Measurements from ENCODE around the gene TMEM117. TPM values are rescaled to one million over a fixed set of nuclear protein-coding genes. Genes with fewer than 3 reads are reported as not detected.

TMEM117 gene
- total RNA-seq, 2 experiments from 2014 or later = 1.4 to 2.1 TPM

DNA sequence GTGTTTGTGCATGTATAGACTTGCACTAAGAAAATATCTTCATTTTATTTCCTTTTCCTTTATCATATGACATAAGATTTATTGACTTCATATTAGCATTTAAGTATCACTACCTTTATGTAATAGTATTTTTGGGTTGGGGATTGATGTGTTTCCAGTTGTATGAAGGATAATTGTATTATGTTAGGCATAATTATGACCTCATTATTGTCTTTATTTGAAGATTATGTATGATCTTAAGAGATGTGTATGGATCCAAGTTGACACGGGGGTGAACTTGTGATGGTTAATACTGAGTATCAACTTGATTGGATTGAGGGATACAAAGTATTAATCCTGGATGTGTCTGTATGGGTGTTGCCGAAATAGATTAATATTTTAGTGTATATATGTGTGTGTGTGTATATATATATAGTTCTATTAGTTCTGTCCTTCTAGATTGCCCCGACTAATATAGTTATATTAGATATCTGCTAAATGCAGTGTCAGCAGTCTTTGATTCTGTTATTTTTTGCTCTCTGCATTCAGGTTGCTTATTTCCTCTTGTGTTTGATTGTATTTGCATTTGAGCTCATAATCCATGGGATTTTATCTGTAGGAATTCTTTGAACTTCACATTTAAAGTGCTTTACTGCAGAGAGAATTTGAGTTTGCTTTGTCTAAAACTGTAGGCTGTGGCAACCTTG, 211.0 kb downstream of the TMEM117 start:
- CTCF ChIA-PET = no interaction called here
- intact Hi-C loops (cut with micrococcal nuclease) = no loop called here

DNA sequence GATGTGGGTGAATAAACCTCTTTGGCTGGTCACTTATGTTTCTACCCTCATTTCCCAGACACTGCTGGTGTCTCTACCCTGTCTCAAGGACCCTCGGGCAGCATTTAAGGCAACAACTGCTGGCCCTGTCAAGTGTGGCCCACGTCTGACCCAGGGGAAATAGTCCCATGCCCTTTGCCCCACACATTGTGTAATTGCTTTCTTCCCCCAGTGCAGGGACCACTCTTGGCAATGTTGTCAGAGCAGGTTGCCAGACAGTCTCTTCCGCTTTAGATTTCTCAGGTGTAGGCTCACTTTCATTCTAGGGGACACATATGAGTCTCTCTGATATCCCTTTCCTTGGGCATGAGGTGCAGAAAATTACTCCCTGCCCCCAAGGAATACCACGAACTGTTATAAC, 216.7 kb downstream of the TMEM117 start:
- no peak overlapping the region for H3K4me3 Mint-ChIP-seq
- no peak for DNase-seq
- intact Hi-C loops (cut with micrococcal nuclease) = no loop called here
- CTCF ChIA-PET = no interaction called here
- H3K9me3 Mint-ChIP-seq = no peaks in the 10 kb centered on the region
- peaks cover 2% of the 10 kb centered on the region for H3K36me3 Mint-ChIP-seq (ENCODE audit: low read depth)
- H3K4me1 Mint-ChIP-seq (ENCODE audit: low read depth) = no peaks in the 10 kb centered on the region
- H3K27ac Mint-ChIP-seq = no peak overlapping the region
- H3K27me3 Mint-ChIP-seq (ENCODE audit: low read depth) = no peaks in the 10 kb centered on the region

More for the DNA sequence above, 211.0 kb downstream of the TMEM117 start:
- DNase-seq = no peak
- H3K27me3 Mint-ChIP-seq (ENCODE audit: low read depth) = no peaks in the 10 kb centered on the region
- no peaks in the 10 kb centered on the region for H3K9me3 Mint-ChIP-seq
- no peak overlapping the region for H3K4me3 Mint-ChIP-seq
- no peaks in the 10 kb centered on the region for H3K4me1 Mint-ChIP-seq (ENCODE audit: low read depth)
- no peak overlapping the region for H3K27ac Mint-ChIP-seq
- H3K36me3 Mint-ChIP-seq (ENCODE audit: low read depth) = peaks cover 6% of the 10 kb centered on the region

DNA sequence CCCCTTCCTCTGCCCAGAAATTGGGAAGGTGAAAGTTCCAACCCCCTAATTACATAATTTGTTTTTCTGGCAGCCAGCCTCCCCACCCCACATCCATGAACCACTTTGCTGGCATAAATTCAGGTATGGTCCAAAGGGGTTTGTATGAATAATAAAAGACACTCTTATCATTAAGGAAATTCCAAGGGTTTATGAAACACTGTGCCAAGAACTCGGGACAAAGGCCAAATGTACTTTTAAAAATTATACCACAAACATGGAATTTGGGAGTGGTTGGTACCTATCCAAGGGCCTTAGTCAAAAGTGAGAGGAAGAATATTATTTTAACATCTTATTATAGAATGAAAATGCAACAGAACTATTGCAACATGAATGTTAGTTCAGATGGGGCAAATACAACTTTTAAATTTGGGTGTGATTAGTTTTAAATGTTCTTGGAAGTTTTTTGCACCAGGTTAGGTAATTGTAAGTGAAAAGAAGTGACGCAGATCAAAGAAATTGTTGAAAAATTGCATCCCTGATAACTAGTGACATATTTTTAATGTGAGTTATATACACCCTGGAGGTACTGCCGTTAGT, 217.8 kb downstream of the TMEM117 start:
- Mint-ChIP-seq H3K4me1 (ENCODE audit: low read depth) (no peaks in the 10 kb centered on the region), H3K27ac (no peak overlapping the region), H3K4me3 (no peak overlapping the region), H3K36me3 (ENCODE audit: low read depth) (peaks cover 2% of the 10 kb centered on the region), H3K27me3 (ENCODE audit: low read depth) (no peaks in the 10 kb centered on the region), H3K9me3 (no peaks in the 10 kb centered on the region)
- no peak for DNase-seq
- CTCF ChIA-PET = no interaction called here
- intact Hi-C loops (cut with micrococcal nuclease) = no loop called here

DNA sequence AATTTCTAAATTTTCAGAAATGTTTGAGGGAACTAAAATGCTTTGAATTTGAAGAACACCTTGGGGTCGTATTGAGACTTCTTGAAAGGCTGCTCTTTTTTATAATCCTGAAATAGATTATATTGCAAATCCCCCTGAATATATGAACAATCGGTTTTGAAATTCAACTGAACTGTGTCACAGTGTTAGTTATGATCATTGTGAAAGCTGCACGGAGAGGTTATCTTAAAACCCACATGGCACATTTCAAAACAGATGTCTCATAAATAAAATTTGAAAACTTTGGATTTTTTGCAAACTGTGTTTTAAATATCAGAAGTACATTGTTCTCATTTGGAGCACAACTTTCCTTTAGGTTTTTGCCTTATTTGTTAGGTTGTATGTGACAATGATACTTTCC, 218.4 kb downstream of the TMEM117 start:
- H3K36me3 Mint-ChIP-seq (ENCODE audit: low read depth) = peaks cover 2% of the 10 kb centered on the region
- H3K4me1 Mint-ChIP-seq (ENCODE audit: low read depth) = no peaks in the 10 kb centered on the region
- intact Hi-C loops (cut with micrococcal nuclease) = no loop called here
- no peaks in the 10 kb centered on the region for H3K9me3 Mint-ChIP-seq
- CTCF ChIA-PET = no interaction called here
- H3K27ac Mint-ChIP-seq = no peak overlapping the region
- DNase-seq = no peak
- no peaks in the 10 kb centered on the region for H3K27me3 Mint-ChIP-seq (ENCODE audit: low read depth)
- no peak overlapping the region for H3K4me3 Mint-ChIP-seq

DNA sequence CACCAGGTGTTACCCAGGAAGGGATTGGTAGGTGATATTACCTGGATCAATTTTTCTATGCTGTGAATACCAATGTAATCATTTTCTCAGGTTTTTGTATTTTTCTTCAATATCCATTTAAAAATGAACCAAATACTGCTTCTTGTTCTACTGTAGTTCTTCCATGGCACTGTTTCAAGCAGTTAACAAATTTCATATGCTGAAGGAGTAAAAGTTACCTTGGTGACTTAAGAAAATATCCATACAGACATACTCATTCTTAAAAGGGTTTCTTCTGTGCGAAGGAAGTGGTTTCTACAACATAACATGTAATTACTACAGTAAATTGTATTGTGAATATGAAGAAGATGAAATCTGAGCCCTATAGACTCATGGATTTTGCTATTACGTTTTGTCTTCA, 222.5 kb downstream of the TMEM117 start:
- Mint-ChIP-seq H3K4me3 (no peak overlapping the region), H3K27ac (no peak overlapping the region), H3K27me3 (ENCODE audit: low read depth) (no peaks in the 10 kb centered on the region), H3K9me3 (no peaks in the 10 kb centered on the region), H3K4me1 (ENCODE audit: low read depth) (no peaks in the 10 kb centered on the region), H3K36me3 (ENCODE audit: low read depth) (no peaks in the 10 kb centered on the region)
- CTCF ChIA-PET = no interaction called here
- intact Hi-C loops (cut with micrococcal nuclease) = no loop called here
- DNase-seq = no peak

DNA sequence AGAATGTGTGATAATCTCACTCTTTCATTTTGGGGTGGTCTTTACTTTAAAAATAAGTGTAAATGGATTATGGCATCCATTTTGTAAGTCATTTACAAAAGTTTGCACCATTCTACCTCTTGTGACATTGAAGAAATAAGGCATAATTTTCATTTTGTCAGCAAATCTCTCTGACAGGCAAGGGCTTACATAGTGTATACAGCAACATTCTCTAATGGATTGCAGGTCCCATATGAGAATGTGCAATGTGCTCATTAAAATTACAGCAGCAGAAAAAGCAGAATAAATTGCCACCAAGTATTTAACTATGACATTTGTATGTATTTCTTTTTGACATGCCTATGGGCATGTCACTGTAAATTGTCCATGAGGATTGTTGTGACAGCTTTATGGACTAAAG, 223.6 kb downstream of the TMEM117 start:
- CTCF ChIA-PET = no interaction called here
- no peak overlapping the region for H3K4me3 Mint-ChIP-seq
- no peaks in the 10 kb centered on the region for H3K36me3 Mint-ChIP-seq (ENCODE audit: low read depth)
- no peak overlapping the region for H3K27ac Mint-ChIP-seq
- no peaks in the 10 kb centered on the region for H3K27me3 Mint-ChIP-seq (ENCODE audit: low read depth)
- H3K4me1 Mint-ChIP-seq (ENCODE audit: low read depth) = no peaks in the 10 kb centered on the region
- no peak for DNase-seq
- no peaks in the 10 kb centered on the region for H3K9me3 Mint-ChIP-seq
- intact Hi-C loops (cut with micrococcal nuclease) = no loop called here

DNA sequence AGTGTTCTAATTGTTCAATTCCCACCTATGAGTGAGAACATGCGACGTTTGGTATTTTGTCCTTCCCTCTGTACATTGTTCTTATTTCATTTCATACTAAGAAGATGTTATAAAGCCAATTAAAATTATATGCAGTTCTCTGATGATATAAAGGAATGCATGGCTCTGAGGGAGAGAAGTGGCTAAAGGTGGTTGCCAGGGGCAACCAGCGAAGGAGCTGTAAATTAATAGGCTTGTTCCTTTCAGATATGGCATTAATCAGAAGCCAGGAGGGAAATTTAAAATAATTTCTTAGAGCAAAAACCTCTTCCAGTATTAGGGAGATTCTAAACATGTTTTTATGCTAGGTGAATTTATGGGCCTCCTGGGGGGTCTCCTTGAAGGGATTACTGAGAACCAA, 227.8 kb downstream of the TMEM117 start:
- CTCF ChIA-PET = no interaction called here
- DNase-seq = no peak
- Mint-ChIP-seq H3K9me3 (no peaks in the 10 kb centered on the region), H3K4me1 (ENCODE audit: low read depth) (no peaks in the 10 kb centered on the region), H3K36me3 (ENCODE audit: low read depth) (no peaks in the 10 kb centered on the region), H3K4me3 (no peak overlapping the region), H3K27me3 (ENCODE audit: low read depth) (no peaks in the 10 kb centered on the region), H3K27ac (no peak overlapping the region)
- intact Hi-C loops (cut with micrococcal nuclease) = no loop called here

DNA sequence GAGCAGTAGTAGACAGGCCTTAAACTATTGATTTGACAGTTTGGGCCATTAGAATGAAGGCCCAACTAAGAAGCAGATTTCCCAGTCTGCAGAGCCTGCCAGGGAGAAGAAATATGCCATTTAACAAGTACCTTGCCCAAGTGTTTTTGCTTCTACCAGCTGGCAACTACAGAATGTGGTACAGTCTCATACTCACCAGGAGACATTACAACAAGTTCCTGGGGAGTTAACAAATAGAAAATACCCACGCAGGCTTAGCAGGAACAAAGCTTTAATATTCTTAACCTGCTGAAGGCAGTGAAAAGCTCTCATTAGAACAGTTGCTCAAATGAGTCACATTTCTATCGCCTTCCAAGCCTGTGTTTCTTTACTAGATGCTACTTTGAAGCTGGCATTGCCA, 241.0 kb downstream of the TMEM117 start:
- Mint-ChIP-seq H3K27me3 (ENCODE audit: low read depth) (no peaks in the 10 kb centered on the region), H3K36me3 (ENCODE audit: low read depth) (peaks cover 2% of the 10 kb centered on the region), H3K9me3 (peaks cover 2% of the 10 kb centered on the region), H3K27ac (no peak overlapping the region), H3K4me1 (ENCODE audit: low read depth) (no peaks in the 10 kb centered on the region), H3K4me3 (no peak overlapping the region)
- intact Hi-C loops (cut with micrococcal nuclease) = no loop called here
- CTCF ChIA-PET = no interaction called here
- DNase-seq = no peak

DNA sequence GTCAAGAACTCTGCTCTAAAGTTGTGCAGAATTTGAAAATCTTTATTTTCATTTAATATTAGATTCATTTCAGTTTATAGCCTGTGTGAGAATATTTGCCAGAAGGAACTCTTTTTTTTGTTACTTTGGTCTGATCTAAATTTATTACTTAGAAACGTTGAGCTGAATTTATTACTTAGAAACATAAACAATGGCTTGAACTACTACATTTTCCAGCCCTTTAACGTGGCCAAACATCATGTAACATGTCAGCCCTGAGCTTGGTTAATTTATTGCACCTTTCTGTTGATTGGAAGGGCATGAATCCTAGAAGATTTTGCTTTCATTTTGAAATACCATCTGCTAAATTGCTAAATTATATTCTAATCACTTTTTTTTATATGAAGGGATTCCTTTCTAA, 241.4 kb downstream of the TMEM117 start:
- no peak for DNase-seq
- Mint-ChIP-seq H3K4me1 (ENCODE audit: low read depth) (no peaks in the 10 kb centered on the region), H3K36me3 (ENCODE audit: low read depth) (peaks cover 2% of the 10 kb centered on the region), H3K9me3 (peaks cover 2% of the 10 kb centered on the region), H3K27me3 (ENCODE audit: low read depth) (no peaks in the 10 kb centered on the region), H3K27ac (no peak overlapping the region), H3K4me3 (no peak overlapping the region)
- intact Hi-C loops (cut with micrococcal nuclease) = no loop called here
- CTCF ChIA-PET = no interaction called here

DNA sequence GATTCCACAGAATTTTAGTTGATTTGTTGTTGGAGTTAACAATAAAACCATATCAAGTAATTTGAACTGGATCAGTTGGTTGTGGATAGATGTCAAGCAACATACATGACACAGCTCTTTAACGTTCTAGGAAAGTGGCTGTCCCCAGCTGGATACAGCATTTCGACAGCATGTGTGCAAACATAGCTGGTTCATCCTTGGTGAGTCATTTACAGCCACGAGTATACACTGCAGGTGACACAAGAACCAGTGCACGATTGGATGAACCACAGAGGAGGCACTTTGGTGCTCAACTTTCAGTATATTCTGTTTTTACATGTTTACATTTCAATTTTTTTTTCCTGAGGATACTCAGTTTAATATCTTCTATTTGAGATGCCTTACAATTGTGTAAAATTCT, 242.4 kb downstream of the TMEM117 start:
- DNase-seq = no peak
- intact Hi-C loops (cut with micrococcal nuclease) = no loop called here
- no peak overlapping the region for H3K4me3 Mint-ChIP-seq
- peaks cover 2% of the 10 kb centered on the region for H3K9me3 Mint-ChIP-seq
- H3K27ac Mint-ChIP-seq = no peak overlapping the region
- H3K4me1 Mint-ChIP-seq (ENCODE audit: low read depth) = no peaks in the 10 kb centered on the region
- CTCF ChIA-PET = no interaction called here
- no peaks in the 10 kb centered on the region for H3K27me3 Mint-ChIP-seq (ENCODE audit: low read depth)
- peaks cover 2% of the 10 kb centered on the region for H3K36me3 Mint-ChIP-seq (ENCODE audit: low read depth)

DNA sequence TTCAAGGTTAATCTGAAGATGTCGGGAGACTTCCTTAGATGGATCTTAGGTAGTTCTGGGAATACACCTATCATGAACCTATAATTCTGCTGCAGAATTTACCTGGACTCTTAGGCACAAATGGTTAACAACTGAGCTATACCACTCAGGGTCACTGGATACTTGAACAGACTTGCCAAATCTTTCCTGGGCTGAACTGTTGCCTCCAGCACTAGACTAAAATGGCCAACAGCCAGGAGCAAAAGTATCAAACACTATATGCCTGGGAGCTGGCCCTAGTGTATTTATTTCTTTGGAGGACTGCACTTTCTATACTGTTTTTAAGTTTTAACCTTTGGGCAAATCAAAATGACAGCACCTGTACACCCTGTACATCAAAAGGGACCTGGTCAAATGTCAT, 252.8 kb downstream of the TMEM117 start:
- H3K27ac Mint-ChIP-seq = no peak overlapping the region
- CTCF ChIA-PET = no interaction called here
- intact Hi-C loops (cut with micrococcal nuclease) = no loop called here
- peaks cover 2% of the 10 kb centered on the region for H3K9me3 Mint-ChIP-seq
- no peaks in the 10 kb centered on the region for H3K4me1 Mint-ChIP-seq (ENCODE audit: low read depth)
- H3K36me3 Mint-ChIP-seq (ENCODE audit: low read depth) = peaks cover 3% of the 10 kb centered on the region
- H3K4me3 Mint-ChIP-seq = no peak overlapping the region
- no peak for DNase-seq
- H3K27me3 Mint-ChIP-seq (ENCODE audit: low read depth) = no peaks in the 10 kb centered on the region

DNA sequence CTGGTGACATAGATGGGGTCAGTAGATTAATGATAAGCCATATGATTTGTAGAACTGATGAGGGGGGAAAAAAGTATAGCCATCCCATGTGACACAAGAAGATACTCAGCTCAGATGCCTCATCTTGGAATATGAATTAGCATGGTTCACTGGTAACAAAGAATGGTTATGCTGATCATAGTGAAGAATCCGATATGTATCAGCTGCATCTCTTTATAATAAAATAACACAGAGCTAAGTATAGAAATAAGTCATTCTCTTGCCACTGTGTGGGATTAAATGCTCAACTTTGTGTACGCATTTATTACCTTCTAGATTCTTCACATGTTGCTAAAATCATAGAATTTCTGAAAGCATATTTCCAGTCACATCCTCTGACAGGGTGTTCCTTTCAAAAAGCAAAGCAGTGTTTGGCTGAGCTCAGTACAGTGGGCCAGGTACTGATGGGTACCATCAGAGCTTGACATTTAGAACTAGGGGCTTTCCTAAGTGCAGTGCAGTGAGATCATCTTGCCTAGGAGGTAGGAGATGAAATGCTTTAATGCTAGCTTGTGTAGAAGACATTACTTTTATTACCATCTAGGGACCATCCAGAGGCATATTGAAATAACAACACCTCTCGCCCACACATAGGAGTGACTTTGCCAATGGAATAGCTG, 256.2 kb downstream of the TMEM117 start:
- CTCF ChIA-PET = no interaction called here
- no peaks in the 10 kb centered on the region for H3K4me1 Mint-ChIP-seq (ENCODE audit: low read depth)
- H3K27me3 Mint-ChIP-seq (ENCODE audit: low read depth) = no peaks in the 10 kb centered on the region
- no peak overlapping the region for H3K27ac Mint-ChIP-seq
- no peak overlapping the region for H3K4me3 Mint-ChIP-seq
- peaks cover 10% of the 10 kb centered on the region for H3K9me3 Mint-ChIP-seq
- H3K36me3 Mint-ChIP-seq (ENCODE audit: low read depth) = peaks cover 10% of the 10 kb centered on the region
- intact Hi-C loops (cut with micrococcal nuclease) = no loop called here
- no peak for DNase-seq

DNA sequence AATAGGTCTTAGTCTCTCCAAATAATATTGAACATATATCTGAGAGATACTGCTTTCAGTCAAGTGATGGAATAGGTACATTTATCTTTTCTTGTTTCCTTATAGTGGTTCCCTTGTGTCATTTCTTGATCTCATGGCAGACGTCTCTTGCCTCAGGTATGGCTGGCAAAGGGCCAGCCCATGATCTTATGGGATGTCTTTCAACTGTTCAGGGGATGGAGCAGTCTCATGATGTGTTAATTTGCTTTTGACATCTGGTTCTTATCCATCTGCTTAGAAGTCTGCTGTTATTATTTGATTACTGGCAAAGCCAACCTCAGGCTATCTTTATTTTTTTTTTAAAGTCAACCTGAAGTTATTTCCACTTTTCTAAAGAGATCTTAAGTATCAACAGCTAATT, 262.9 kb downstream of the TMEM117 start:
- Mint-ChIP-seq H3K4me3 (no peak overlapping the region), H3K4me1 (ENCODE audit: low read depth) (no peaks in the 10 kb centered on the region), H3K27ac (no peak overlapping the region), H3K9me3 (peaks cover 8% of the 10 kb centered on the region), H3K27me3 (ENCODE audit: low read depth) (no peaks in the 10 kb centered on the region), H3K36me3 (ENCODE audit: low read depth) (peaks cover 8% of the 10 kb centered on the region)
- CTCF ChIA-PET = no interaction called here
- DNase-seq = no peak
- intact Hi-C loops (cut with micrococcal nuclease) = no loop called here

All from activated naive CD4-positive, alpha-beta T cell treated with anti-CD3 and anti-CD28 coated beads for 36 hours (primary cell).